Activated T-helper 1 cell treated with Interleukin-2 at 50 U/mL for 16 hours (primary cell): ENCODE measurements around the gene PDLIM7.

Experiments used
- DNase-seq: peaks from one replicate; pipeline ENCODE4 v3.0.0-alpha.2; 2020; ENCODE audit warnings: low read depth

PDLIM7 gene

DNA sequence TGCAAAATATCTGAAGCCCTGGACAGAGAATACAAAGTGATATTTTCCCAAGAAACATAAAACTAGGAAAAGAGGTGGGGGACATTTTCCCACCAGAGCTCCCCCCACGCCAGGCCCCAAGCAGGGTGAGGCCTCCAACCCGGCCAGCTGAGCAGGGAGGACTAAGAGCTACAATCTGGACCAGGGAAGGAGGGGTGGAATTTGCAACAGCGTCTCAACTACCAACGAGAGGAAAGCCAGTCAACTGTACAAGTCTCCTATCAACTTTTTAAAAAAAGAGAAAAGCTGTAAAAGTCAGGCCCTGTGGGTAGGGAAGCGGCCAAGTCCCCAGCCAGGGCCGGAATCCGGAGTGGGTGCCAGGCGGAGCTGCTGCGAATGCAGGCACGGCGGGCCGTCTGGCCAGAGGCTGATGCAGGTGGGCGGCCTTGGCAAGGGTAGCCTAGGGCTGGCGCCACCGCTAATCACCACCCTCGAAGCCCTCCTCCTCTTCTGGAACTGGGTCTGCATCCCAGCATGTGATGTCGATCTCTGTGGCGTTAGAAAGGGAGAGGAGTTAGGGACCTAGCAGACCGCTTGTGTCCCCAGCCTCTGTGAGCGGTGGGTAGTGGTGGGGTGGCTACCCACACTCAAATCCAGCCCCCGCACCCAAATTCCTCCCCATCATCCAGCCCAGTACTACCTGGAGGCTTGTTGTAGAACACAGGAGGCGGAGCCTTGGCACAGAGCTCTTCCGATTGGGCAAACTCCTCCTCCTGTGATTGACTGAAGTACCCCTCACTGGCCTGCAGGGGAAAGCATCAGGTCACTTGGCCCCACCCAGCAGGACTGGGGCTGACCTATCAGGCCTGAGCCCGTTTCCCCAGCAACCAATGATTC lies 40.2 kb downstream of the PDLIM7 start:
- DNase-seq: no peak

GRCh38 chr5:177456591-177456964 lies 40.8 kb downstream of the PDLIM7 start:
- DNase-seq: no peak

DNA sequence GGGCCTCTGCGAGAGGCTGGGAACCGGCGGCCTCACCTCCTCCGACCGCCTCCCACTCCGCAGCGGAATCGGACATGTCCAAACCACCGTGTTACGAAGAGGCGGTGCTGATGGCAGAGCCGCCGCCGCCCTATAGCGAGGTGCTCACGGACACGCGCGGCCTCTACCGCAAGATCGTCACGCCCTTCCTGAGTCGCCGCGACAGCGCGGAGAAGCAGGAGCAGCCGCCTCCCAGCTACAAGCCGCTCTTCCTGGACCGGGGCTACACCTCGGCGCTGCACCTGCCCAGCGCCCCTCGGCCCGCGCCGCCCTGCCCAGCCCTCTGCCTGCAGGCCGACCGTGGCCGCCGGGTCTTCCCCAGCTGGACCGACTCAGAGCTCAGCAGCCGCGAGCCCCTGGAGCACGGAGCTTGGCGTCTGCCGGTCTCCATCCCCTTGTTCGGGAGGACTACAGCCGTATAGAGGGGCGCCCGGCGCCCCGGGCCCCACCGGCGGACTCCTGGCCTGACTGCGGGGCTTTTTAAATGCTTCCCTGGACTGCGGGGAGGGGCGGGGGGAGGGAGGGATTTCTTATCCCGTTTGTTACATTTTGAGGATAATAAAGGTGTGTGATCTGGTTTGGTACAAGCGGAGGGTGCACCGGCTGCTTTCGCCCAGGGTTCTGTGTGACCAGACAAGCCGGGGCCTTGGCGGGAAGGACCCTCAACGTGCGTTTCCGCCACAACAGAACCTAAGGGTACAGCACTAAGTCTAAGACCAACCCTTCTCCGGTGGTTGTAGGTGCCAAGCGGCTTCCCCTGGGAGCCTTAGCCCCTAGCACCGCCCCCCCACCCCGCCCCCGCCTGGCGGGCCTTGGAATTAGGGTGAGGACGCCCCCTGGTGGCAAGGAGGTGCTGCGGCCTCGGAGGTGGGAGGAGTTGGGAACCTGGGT lies 41.5 kb downstream of the PDLIM7 start:
- peak; percentile 90 for DNase-seq

DNA sequence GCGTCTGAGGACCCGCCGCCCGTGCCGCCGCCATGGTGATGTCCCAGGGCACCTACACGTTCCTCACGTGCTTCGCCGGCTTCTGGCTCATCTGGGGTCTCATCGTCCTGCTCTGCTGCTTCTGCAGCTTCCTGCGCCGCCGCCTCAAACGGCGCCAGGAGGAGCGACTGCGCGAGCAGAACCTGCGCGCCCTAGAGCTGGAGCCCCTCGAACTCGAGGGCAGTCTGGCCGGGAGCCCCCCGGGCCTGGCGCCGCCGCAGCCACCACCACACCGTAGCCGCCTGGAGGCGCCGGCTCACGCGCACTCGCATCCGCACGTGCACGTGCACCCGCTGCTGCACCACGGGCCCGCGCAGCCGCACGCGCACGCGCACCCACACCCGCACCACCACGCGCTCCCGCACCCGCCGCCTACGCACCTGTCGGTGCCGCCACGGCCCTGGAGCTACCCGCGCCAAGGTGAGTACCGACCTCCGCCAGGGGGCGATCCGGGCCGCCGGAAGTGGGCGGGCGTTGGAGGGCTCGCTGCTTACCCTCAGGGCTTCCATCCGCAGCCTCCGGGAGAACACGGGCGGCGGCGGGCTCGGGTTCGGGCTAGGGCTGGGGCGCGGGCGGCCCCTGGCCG lies 42.3 kb downstream of the PDLIM7 start:
- peak; percentile 89 for DNase-seq

GRCh38 chr5:177454397-177455035 lies 42.9 kb downstream of the PDLIM7 start:
- DNase-seq: peak; percentile 91

GRCh38 chr5:177453852-177454396 lies 43.5 kb downstream of the PDLIM7 start:
- no peak for DNase-seq

GRCh38 chr5:177452688-177453638 lies 44.4 kb downstream of the PDLIM7 start:
- no peak for DNase-seq

DNA sequence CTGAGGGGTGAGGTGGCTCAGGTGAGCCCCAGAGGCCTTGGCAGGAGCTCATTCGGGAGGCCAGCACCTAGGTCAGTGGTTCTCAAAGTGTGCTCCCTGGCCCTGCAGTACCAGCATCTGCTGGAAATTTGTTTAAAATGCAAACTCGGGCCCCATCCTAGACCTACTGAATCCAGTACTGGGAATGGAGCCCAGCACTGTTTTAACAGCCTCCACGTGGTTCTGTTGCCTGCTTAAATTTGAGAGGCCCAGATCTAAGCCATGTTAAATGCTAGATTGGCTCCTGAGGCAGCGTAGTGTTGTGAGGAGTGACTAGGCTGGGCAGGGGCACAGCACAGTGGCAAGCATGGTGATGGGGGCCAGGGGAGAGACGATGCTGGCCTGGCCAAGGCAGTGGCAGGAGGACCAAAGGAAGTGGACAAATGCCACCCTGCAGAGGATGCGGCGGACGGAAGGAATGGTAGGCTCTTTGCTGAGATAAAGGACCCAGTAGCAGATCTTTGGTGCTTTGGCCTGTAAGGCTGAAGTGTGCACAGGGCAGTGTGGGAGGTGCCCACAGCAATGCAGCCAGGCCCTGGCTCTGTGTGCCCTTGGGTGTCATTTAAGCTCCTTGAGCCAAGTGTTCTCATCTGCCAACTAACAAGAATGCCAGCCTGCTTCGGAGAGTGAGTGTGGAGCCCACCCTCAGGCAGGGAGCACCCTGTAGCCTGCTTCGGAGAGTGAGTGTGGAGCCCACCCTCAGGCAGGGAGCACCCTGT lies 46.6 kb downstream of the PDLIM7 start:
- DNase-seq: no peak

DNA sequence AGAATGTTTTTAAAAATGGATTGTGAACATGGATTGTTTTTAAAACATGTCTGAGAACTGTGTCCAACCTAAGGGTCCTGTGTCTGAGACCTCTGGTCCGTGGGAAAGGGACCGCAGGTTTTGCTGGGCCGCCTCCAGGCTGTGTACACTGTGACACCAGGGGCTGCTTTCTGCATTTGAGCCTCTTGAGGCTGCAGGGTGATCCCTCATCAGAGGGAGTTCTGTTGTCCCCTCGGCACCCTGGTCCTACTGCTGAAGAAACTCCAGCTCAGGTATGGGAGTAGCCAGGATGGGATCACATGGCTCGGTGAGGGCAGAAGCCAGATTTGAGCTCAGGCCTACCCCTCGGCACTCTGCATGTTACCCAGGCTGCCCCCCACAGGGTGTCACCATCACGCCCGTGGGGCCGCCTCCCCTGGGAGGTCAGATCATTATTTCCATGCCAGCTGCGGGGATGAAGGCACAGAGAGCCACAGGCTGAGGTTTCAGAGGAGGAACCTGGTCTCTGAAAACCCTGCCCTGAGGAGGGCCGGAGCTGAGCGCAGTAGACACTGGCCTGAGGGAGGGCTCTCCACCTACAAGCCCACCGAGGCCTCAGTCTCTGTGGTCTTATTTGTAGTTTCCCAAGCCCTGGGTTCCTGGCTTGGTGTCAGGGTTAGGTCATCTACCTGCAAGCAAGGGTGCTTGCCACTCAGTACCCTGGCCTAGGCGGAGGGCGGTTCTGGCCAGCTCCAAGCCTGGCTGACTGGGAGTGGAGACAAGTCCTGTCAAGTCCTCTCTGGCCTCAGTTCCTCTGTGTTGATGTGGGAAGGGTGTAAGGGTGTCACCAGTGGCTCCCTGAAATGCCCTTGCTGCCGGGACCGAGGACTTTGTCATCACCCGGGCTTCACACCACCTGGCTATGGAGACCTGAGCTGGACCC lies 48.0 kb downstream of the PDLIM7 start:
- DNase-seq: no peak

DNA sequence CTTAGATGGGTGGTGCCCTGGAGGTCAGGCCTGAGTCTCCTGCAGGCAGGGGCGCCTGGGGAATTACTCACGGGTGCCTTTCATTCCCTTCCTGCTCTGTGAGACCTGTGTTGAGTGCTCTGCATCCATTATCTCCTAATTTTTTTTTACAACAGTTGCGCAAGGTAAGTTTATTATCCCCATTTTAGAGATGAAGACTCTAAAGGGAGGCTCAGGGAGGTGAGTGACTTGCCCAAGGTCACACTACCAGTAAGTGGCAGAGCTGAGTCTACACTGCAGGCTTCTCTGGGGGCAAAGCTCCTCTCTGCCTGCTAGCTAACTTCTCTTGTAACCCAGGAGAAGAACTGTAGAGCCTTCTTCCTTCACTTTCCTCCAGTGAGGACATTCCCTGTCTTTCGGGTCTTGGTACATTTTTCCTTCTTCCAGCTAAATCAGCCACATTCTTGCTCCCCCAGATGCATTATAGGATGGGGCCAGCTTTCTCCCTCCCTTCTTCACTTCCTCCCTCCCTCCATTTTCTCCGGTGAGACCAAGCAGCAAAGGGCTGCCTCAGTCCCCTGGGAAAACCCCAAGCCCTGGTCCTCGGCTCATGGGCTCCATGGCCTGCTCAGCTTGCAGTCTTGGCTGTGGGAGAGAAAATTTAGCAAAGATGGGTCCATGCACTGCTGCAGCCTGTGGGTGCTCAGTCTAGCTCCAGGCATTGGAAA lies 49.0 kb downstream of the PDLIM7 start:
- DNase-seq: no peak

GRCh38 chr5:177447611-177448243 lies 49.7 kb downstream of the PDLIM7 start:
- DNase-seq: no peak

- DNase-seq: peak; percentile 68
Observed at GRCh38 chr5:177447066-177447610, 50.3 kb downstream of the PDLIM7 start.

GRCh38 chr5:177446200-177447065 lies 51.0 kb downstream of the PDLIM7 start, which contains the start of gene PRR7:
Gene PRR7, plus strand, starts transcription at chr5:177446814. Its CDS starts 8,254 bp downstream, at chr5:177455068.
- peak; percentile 69 for DNase-seq

DNA sequence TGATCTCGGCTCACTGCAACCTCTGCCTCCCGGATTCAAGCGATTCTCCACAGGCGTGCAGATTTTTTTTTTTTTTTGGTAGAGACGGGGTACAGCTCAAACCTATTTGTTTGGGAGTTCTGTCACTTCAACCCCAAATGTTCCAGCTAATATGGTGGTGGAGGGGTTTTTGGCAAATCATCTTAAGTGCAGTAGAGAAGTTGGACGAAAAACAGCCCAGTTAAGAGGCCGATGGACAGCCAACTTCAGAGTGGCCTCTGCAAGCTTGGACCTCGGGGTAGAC lies 51.5 kb downstream of the PDLIM7 start:
- DNase-seq: no peak

DNA sequence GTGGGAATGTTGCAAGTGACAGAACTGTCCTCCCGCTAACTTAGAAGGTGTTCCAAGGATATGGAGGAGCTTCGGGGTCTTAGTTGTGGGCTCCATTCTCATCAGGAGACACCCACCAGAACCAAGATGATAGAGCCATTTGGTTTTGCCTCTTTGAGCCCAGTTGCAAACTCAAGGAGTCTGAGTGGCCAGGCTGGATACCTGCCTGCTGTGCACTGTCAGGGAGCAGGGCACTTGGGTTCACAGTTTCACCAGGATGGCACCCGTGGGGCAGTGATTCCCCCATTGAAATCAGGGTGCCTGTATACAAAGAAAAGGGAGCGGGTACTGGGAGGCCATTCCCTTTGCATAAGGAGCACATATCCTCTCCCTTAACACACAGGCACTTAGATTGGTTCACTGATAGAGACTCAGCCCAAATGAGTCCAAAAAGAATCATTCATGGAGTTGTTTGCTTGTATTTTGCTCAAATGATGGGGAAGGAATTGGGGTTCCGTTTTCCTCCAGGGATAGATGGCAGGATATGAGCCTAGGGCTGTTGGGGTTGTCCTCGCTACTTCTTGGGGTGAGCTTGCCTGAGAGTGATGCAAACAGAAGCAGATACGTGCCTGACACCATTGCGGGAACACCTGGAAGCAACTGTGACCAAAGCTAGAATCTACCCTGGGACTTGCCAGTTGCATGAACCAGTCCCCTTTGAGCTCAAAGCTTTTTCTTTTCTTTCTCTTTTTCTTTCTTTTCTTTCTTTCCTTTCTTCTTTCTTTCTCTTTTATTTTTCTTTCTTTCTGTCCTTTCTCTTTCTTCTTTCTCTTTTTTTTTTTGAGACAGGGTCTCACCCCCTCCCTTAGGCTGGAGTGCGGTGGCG lies 52.1 kb downstream of the PDLIM7 start:
- no peak for DNase-seq
